IMR-90 (cell line): Measurements from ENCODE around the gene CNTFR. TPM values are rescaled to one million over a fixed set of nuclear protein-coding genes. Genes with fewer than 3 reads are reported as not detected.

Source experiments
- ATAC-seq: fragments of 200-7000 bp; cut with Tn5 transposase; 2 replicates; pipeline ENCODE4 v1.9.1; 2020; ENCODE audit warnings: low read depth, mild to moderate bottlenecking, moderate library complexity
- BruUV-seq: library from RNA; stranded (reverse); fragments of 400-500 nt; replicated peaks from 2 replicates; lab custom pipeline; 2021; lab: Mats Ljungman, UMichigan
- CTCF ChIA-PET: fragments of 300-600 bp; formaldehyde crosslinking; extraction: SDS; loops from one replicate; lab custom pipeline; 2021; ENCODE audit warnings: antibody characterized with exemption; lab: Yijun Ruan, JAX
- POLR2A ChIA-PET: fragments of 300-600 bp; sonication (Branson Sonifier 250); formaldehyde crosslinking; loops from one replicate; lab custom pipeline; 2022; ENCODE audit warnings: antibody characterized with exemption; ENCODE audit not compliant: unreplicated experiment; lab: Charles Lee
- DNase-seq: peaks from one replicate; pipeline ENCODE4 v3.0.0; 2013
- H2AFZ ChIP-seq: replicated peaks from 2 replicates; pipeline ENCODE3; 2013; ENCODE audit warnings: low read length, mild to moderate bottlenecking; ENCODE audit not compliant: poor library complexity
- H2AK5ac ChIP-seq: 2 replicates; pipeline ENCODE4 v1.6.1; 2013; ENCODE audit warnings: low read depth, low read length, inconsistent platforms
- H2AK9ac ChIP-seq: replicated peaks from 2 replicates; pipeline ENCODE3; 2013; ENCODE audit warnings: mild to moderate bottlenecking, low read depth, low read length, moderate library complexity; ENCODE audit not compliant: poor library complexity
- H2BK120ac ChIP-seq: 2 replicates; pipeline ENCODE4 v1.6.1; 2013; ENCODE audit warnings: low read depth, low read length, inconsistent platforms
- H2BK15ac ChIP-seq: 3 replicates; pipeline ENCODE4 v1.6.1; 2013; ENCODE audit warnings: low read depth, low read length, inconsistent platforms
- H2BK20ac ChIP-seq: 2 replicates; pipeline ENCODE4 v1.6.1; 2013; ENCODE audit warnings: low read depth, mild to moderate bottlenecking, inconsistent platforms, low read length, moderate library complexity
- H2BK5ac ChIP-seq: 2 replicates; pipeline ENCODE4 v1.6.1; 2013; ENCODE audit warnings: mild to moderate bottlenecking, low read depth, low read length, inconsistent platforms; ENCODE audit not compliant: poor library complexity, severe bottlenecking
- H3K14ac ChIP-seq: replicated peaks from 2 replicates; pipeline ENCODE4 v1.6.1; 2013; ENCODE audit warnings: low read depth, low read length, inconsistent platforms
- H3K18ac ChIP-seq: 2 replicates; pipeline ENCODE4 v1.6.1; 2013; ENCODE audit warnings: low read depth, low read length, control low read depth
- H3K23ac ChIP-seq: 2 replicates; pipeline ENCODE4 v1.6.1; 2013; ENCODE audit warnings: low read depth, low read length, inconsistent platforms
- H3K27ac ChIP-seq: 2 replicates; pipeline ENCODE4 v1.5.1; 2013; ENCODE audit warnings: mild to moderate bottlenecking, control low read depth, low read length; ENCODE audit not compliant: insufficient read depth
- H3K27me3 ChIP-seq: 2 replicates; pipeline ENCODE4 v1.6.1; 2013; ENCODE audit warnings: low read length; ENCODE audit not compliant: control insufficient read depth, insufficient read depth
- H3K36me3 ChIP-seq: 2 replicates; pipeline ENCODE4 v1.6.1; 2013; ENCODE audit warnings: low read length, mixed read lengths; ENCODE audit not compliant: control insufficient read depth, insufficient read depth
- H3K4ac ChIP-seq: 2 replicates; pipeline ENCODE4 v1.6.1; 2013; ENCODE audit warnings: low read depth, low read length, inconsistent platforms
- H3K4me1 ChIP-seq: 2 replicates; pipeline ENCODE4 v1.6.1; 2013; ENCODE audit warnings: low read length, mixed read lengths; ENCODE audit not compliant: control insufficient read depth, insufficient read depth
- H3K4me2 ChIP-seq: 2 replicates; pipeline ENCODE4 v1.6.1; 2013; ENCODE audit warnings: low read depth, mild to moderate bottlenecking, control low read depth, low read length, moderate library complexity
- H3K4me3 ChIP-seq: 2 replicates; pipeline ENCODE4 v1.5.1; 2013; ENCODE audit warnings: low read depth, mild to moderate bottlenecking, control low read depth, low read length, moderate library complexity; ENCODE audit not compliant: insufficient read depth
- H3K56ac ChIP-seq: 2 replicates; pipeline ENCODE4 v1.6.1; 2013; ENCODE audit warnings: low read length, inconsistent platforms; ENCODE audit not compliant: insufficient read depth; ENCODE audit errors: extremely low read depth
- H3K79me1 ChIP-seq, 2 experiments: 2 replicates each; pipeline ENCODE4 v1.6.1; 2013; ENCODE audit warnings: low read length in 2 of 2, inconsistent platforms in 1 of 2, low read depth in 1 of 2
- H3K9ac ChIP-seq: 2 replicates; pipeline ENCODE4 v1.6.1; 2013; ENCODE audit warnings: low read depth, low read length, control low read depth
- H3K9me1 ChIP-seq: 2 replicates; pipeline ENCODE4 v1.6.1; 2013; ENCODE audit warnings: low read length, inconsistent platforms; ENCODE audit not compliant: insufficient read depth
- H3K9me3 ChIP-seq: 2 replicates; pipeline ENCODE4 v1.6.1; 2013; ENCODE audit warnings: low read length; ENCODE audit not compliant: control insufficient read depth, insufficient read depth
- H4K20me1 ChIP-seq: 2 replicates; pipeline ENCODE4 v1.6.1; 2013; ENCODE audit warnings: low read length, inconsistent platforms; ENCODE audit not compliant: insufficient read depth
- H4K5ac ChIP-seq: 2 replicates; pipeline ENCODE4 v1.6.1; 2013; ENCODE audit warnings: mild to moderate bottlenecking, low read depth, low read length, control low read depth
- H4K8ac ChIP-seq, 2 experiments: 2 replicates each; pipeline ENCODE4 v1.6.1; 2013; ENCODE audit warnings: low read depth in 2 of 2, low read length in 2 of 2, control low read depth in 1 of 2, inconsistent platforms in 1 of 2
- H4K91ac ChIP-seq: 2 replicates; pipeline ENCODE4 v1.6.1; 2013; ENCODE audit warnings: low read depth, low read length, inconsistent platforms; ENCODE audit not compliant: insufficient read depth
- BHLHE40 ChIP-seq: fragments of 150-350 bp; IDR thresholded peaks from 2 replicates; pipeline ENCODE4 v1.6.1; 2016; ENCODE audit warnings: mild to moderate bottlenecking, low read depth, low read length
- CHD1 ChIP-seq: IDR thresholded peaks from 2 replicates; pipeline ENCODE4 v1.6.1; 2012; ENCODE audit warnings: low read depth, low read length, improper control_type of control experiment
- RCOR1 ChIP-seq: IDR thresholded peaks from 2 replicates; pipeline ENCODE4 v1.6.1; 2012; ENCODE audit warnings: mild to moderate bottlenecking, low read length, improper control_type of control experiment; ENCODE audit not compliant: insufficient replicate concordance
- RFX5 ChIP-seq: IDR thresholded peaks from 2 replicates; pipeline ENCODE4 v1.8.0; 2012; ENCODE audit warnings: low read depth, mild to moderate bottlenecking, low read length, moderate library complexity
- WGBS, 2 experiments: methylation state at CpG; one replicate each; pipeline versions ENCODE4 v1.1.5 to v1.1.7; 2013; ENCODE audit warnings: missing lambda C conversion rate in 2 of 2; ENCODE audit not compliant: insufficient read length in 1 of 2; ENCODE audit errors: extremely low coverage in 2 of 2; 5-methylcytosine and 5-hydroxymethylcytosine counted together
- dilution Hi-C: fragments of 300-500 bp; cut with HindIII; formaldehyde crosslinking; loops from one replicate; pipeline ENCODE4 v1.14.3; 2018; ENCODE audit warnings: low sequenced_read_pairs; ENCODE audit not compliant: unreplicated experiment
- in situ Hi-C: fragments of 300-500 bp; cut with MboI; formaldehyde crosslinking; loops from 3 replicates; pipeline ENCODE4 v1.14.3; 2019; ENCODE audit warnings: low sequenced_read_pairs, inconsistent platforms, mixed read lengths
- intact Hi-C: fragments of 100-400 bp; cut with micrococcal nuclease; formaldehyde crosslinking; loops from 2 replicates; pipeline ENCODE4 v1.10.0; 2022
- polyA plus RNA-seq, 3 experiments: library from polyadenylated mRNA; depleted of rRNA; stranded (reverse); fragments of >200 nt; gene quantifications; 2 replicates each; pipeline ENCODE4 v1.2.3, GENCODE V29; 2012; ENCODE audit warnings: low replicate concordance in 1 of 3
- total RNA-seq: library from RNA; depleted of rRNA; stranded (reverse); fragments of >200 nt; gene quantifications from 2 replicates; pipeline ENCODE4 v1.2.3, GENCODE V29; 2012
- TF ChIP-seq, protein P1 (sequence below): fragments of 150-350 bp; IDR thresholded peaks from 2 replicates; pipeline ENCODE4 v1.6.1; 2016; ENCODE audit warnings: low read depth, mild to moderate bottlenecking, low read length, moderate library complexity, borderline replicate concordance
- TF ChIP-seq, protein P2 (sequence below): conservative IDR thresholded peaks from 2 replicates; pipeline ENCODE4 v1.5.1; 2012; ENCODE audit warnings: mild to moderate bottlenecking, low read depth, low read length, improper control_type of control experiment

The CNTFR gene
- total and polyA plus RNA-seq, 2 of the 4 experiments (the other 2 are of a cell fraction): not detected

DNA sequence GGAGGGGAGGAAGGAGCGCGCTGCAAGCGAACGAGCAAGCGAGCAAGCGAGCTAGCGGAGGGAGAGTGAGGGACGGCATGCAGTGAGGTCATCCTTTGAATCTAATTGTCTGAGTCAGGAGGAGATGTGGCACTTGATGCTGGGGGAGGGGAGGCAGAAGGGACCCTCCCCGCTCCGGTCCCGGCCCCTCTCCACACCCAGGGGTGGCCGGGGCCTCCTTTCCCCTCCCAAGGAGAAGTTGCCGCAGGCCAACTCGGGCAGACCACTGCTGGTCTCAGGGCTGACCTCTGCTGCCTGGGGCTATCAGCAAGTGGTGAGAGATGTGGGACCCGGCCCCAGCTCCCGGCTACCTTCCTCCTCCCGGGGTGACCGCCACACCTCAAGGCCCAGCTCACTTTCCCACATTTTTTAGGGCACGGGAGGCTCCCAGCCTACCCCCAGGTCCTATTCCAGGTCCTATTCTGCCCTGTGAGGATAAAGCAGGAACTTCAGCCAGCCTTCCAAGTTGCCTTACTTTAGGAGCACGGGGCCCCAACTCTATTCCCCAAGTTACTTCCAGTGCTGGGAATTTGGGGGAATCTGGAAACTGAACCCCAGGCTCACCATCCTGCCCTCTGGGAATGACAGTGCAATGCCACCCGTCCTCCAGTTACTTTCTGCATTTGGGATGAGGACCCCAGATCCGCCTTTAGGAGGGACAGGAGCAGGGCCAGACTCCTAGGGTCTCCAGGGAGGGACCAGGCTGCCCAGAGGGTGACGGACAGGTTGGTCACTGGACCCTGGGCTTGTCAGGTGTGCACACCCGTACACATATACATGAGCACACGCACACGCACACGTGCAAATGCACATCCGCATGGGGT, 11.1 kb downstream of the CNTFR start:
- Histone ChIP-seq H2BK120ac (no peak overlapping the region), H4K20me1 (no peaks in the 10 kb centered on the region), H3K4me3 (no peak overlapping the region), H3K27ac (no peak overlapping the region), H2AFZ (no peak overlapping the region), H3K18ac (no peak overlapping the region), H3K4me1 (no peaks in the 10 kb centered on the region), H3K4ac (no peak overlapping the region), H2AK9ac (peak overlapping the region; percentile 24), H3K4me2 (no peak overlapping the region), H3K14ac (no peak overlapping the region), H3K79me1 (no peaks in the 10 kb centered on the region), H3K9me3 (no peaks in the 10 kb centered on the region), H3K9me1 (no peaks in the 10 kb centered on the region; the same call in 1 of the 2 replicates), H2BK20ac (no peak overlapping the region), H4K5ac (no peak overlapping the region), H3K23ac (no peak overlapping the region), H3K9ac (no peak overlapping the region), H4K91ac (no peak overlapping the region), H2AK5ac (no peak overlapping the region), H3K56ac (no peak overlapping the region), H2BK5ac (no peak overlapping the region), H4K8ac (no peak overlapping the region), H2BK15ac (no peak overlapping the region), H3K36me3 (no peaks in the 10 kb centered on the region), H3K27me3 (peaks cover 90% of the 10 kb centered on the region)
- intact Hi-C loops (no loop called here), dilution Hi-C loops (no loop called here), in situ Hi-C loops (no loop called here)
- DNase-seq (peak; percentile 63), ATAC-seq (peak; percentile 78)
- BruUV-seq: no TSS peak
- TF ChIP-seq CHD1: no peak
- TF ChIP-seq, protein P1, sequence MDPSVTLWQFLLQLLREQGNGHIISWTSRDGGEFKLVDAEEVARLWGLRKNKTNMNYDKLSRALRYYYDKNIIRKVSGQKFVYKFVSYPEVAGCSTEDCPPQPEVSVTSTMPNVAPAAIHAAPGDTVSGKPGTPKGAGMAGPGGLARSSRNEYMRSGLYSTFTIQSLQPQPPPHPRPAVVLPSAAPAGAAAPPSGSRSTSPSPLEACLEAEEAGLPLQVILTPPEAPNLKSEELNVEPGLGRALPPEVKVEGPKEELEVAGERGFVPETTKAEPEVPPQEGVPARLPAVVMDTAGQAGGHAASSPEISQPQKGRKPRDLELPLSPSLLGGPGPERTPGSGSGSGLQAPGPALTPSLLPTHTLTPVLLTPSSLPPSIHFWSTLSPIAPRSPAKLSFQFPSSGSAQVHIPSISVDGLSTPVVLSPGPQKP: no peak
- TF ChIP-seq, protein P2, sequence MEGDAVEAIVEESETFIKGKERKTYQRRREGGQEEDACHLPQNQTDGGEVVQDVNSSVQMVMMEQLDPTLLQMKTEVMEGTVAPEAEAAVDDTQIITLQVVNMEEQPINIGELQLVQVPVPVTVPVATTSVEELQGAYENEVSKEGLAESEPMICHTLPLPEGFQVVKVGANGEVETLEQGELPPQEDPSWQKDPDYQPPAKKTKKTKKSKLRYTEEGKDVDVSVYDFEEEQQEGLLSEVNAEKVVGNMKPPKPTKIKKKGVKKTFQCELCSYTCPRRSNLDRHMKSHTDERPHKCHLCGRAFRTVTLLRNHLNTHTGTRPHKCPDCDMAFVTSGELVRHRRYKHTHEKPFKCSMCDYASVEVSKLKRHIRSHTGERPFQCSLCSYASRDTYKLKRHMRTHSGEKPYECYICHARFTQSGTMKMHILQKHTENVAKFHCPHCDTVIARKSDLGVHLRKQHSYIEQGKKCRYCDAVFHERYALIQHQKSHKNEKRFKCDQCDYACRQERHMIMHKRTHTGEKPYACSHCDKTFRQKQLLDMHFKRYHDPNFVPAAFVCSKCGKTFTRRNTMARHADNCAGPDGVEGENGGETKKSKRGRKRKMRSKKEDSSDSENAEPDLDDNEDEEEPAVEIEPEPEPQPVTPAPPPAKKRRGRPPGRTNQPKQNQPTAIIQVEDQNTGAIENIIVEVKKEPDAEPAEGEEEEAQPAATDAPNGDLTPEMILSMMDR: no peak
- TF ChIP-seq BHLHE40: no peak
- TF ChIP-seq RCOR1: no peak
- no peak for TF ChIP-seq RFX5
- CTCF ChIA-PET: interaction anchor here (2.0 to 3.0 kb wide), 2 partner anchors 13 to 30 kb away, joined by 6 to 8 read pairs; no protein-coding TSS in a partner anchor
- WGBS, 2 experiments: 2% methylated on average over 6 of the region's 28 CpGs; no CpG with 5 or more reads in 1 of the 2 experiments
- POLR2A ChIA-PET: interaction anchor here (0.5 kb wide), 1 partner anchor 413 kb away, joined by 7 read pairs; no protein-coding TSS in a partner anchor
